Activated CD4-positive, CD25-positive, alpha-beta regulatory T cell (primary cell): ENCODE data around the gene PARVB.

Experiments used
- DNase-seq, 4 experiments: peaks; one replicate each; lab custom pipeline; 2025; lab: John Stamatoyannopoulos, UW

PARVB gene

DNA sequence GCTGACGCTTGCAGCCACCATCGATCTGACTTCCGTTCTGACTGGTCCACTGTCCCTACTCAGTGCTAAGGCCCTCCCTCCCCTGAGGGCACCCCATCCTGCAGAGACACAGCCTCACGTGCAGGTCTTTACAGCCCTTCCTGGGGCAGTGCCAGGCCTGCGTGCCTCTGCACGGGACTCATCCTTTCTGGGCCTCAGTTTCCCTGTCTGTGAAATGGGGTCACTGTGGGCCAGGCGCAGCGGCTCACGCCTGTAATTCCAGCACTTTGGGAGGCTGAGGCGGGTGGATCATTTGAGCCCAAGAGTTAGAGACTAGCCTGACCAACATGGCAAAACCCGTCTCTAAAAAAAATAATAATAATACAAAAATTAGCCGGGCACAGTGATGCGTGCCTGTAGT lies 138.9 kb downstream of the PARVB start:
- DNase-seq: no peak

GRCh38 chr22:44163536-44163935 lies 139.4 kb downstream of the PARVB start:
- DNase-seq: no peak

- DNase-seq: no peak
Observed at GRCh38 chr22:44164031-44164430, 139.9 kb downstream of the PARVB start.

DNA sequence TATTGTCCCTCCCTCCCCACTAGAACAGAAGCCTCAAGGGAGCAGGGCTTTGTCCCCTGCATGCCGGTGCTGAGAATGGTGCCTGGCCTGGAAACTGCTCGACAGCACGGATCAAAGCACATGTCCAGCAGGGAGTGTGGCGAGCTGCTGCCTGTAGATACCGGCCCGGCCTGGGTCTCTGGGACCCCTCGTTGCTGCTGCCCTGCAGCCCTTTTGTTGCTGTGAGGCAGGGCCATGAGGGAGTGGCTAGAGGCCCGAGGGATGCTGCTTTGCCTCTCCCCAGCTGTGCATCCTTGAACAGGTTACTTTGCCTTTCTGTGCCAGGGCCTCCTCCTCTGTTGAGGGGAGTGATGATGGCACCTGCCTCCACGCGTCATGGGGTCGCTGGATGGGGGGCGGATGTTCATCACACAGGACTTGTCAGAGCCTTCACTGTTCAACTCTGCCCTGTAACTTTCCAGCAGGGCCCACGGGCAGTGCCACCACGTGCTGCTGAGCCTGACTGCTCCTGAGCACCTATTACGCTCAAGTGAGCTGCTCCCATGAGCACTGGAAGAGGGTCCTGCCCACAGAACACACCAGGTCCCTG lies 141.3 kb downstream of the PARVB start:
- no peak for DNase-seq

DNA sequence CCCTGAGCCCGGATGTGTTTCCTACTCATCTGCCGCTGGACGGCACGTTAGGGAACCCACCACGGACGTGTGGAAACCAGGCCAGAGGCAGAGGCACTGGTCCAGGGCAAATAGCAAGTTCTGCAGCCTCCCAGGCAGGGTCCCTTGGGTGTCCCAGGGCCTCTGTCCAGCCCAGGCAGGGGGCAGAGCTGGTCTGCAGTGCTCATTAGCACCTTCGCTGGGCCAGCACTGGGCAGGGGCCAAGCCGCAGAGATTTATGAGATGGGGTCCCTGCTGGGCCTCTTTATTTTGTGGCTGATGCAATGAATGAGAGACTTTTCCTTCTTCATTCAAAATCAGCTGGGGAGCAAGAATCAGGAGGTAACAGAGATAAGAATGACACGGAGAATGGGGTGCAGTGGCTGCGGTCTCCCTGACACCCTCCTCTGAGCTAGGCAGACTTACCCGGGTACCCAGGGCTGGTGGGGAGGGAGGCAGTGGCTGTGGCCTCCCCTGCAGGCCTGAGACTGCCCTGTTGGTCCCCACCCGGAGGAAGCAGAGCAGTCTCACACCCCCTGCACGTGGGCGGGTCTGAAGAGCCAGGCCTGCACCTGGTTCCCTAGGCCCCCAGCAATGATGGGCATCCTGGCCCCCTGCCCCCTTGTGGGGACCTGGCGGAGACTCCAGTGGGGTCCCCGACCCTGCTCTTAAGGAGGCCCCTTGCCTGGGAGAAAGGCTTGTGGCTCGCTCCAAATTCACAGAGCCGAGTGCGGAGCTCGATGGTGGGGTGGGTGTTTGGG lies 142.6 kb downstream of the PARVB start:
- DNase-seq: no peak

- no peak for DNase-seq
Observed at GRCh38 chr22:44167501-44167900, 143.4 kb downstream of the PARVB start.

DNA sequence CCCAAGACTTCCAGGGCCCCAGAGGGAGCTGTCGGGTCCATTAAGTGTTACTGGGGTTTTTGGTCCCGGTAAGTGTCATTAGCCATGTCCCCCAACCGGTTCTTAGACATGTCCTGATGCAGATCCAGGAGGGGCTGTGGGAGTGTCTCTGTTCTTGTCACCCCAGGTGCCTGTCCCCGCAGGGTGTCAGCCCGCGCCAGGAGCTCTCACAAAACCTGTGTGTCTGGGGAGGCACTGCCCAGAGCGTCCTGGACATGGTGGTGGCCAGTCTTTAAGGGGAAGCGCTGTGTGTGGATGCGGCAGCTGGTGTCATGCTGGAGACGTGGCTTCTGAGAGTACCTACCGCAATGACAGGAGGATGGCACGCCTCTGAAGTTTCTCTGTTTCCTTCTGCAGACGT lies 144.1 kb downstream of the PARVB start:
- no peak for DNase-seq

DNA sequence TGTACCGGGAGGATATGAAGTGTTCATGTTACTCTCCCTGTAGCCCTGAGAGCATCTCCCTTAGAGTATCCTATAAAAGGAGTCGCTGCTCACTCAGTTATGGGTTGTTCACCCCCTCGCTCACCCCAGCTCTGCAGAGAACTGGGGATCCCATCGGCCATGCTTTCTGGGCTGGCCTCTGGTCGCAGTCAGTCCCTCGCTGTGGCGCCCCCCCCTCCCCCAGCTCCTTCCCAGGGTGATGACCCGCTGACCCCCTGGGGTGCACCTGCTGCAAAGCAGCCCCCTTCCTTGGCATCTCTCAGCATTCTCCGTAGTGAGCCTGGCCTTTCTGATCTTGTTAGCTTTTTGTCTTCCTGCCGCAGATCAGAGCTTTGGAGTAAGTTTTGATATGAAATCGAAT lies 146.4 kb downstream of the PARVB start:
- DNase-seq: no peak

DNA sequence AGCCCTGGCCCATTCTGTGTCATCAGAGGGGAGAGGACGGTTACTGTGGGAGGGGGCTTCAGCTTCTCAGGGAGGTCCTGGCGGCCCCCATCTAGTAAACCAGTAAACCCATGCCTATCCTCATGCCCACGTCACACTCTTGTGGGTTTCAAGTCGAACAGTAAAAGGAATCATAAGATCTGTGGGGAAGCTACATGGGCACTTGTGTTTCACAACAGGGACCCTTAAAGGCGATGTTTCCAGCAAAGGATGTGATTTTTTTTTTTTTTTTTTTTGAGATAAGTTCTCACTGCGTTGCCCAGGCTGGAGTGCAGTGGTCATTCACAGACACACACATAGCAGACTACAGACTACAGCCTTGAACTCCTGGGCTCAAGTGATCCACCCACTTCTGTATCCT lies 147.5 kb downstream of the PARVB start:
- no peak for DNase-seq

DNA sequence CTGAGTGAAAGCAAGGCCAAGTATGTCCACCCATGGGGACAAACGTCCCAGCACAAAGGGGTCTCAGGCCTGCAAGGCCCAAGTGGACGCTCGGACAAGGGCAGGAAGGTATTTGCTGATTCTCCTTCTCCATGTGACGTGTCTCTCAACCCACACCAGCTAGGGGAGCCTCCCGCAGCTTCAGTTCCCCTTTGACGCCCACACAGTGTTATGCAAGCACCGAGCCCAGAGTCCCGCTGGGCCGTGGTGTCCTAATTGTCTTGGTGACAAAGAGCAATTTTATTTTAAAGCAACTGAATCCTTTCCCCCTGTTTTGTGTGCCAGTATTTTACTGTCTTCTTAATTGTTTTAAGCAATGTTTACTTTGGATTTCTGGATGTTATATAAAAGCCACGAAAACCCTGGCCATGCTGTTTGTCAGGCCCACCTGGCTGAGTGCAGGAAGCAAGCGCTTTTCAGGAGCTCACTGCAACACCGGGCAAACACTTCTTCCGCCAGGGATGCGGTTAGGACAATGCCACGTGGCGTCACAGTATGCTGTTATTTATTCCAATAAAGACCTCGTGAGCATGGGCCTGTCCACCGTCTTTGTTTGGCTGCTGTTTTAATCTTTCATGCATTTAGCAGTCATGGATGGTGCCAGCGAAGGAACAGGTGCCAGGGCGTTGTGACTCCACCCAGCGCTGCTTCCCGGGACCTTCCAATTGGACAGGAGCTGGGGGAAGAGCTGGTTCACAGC lies 148.4 kb downstream of the PARVB start:
- DNase-seq: no peak

DNA sequence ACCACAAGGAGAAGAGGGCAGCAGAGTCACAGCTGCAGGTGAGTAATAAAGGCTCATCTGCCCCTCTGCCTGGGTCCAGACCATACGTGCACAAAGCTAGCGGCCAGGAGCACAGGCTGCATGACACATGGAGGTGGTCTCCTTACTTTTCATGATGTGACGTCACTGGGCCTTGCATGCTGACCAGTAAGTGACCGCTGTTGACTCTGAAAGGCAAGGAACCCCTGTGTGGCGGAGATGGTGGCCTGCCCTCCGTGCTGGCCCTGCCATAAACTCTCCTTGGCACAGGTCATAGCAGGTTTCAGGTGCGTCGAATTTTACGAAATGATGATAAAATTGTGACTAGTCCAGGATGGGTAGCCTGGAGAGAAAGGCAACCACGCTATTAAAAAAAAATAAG lies 149.1 kb downstream of the PARVB start:
- no peak for DNase-seq

DNA sequence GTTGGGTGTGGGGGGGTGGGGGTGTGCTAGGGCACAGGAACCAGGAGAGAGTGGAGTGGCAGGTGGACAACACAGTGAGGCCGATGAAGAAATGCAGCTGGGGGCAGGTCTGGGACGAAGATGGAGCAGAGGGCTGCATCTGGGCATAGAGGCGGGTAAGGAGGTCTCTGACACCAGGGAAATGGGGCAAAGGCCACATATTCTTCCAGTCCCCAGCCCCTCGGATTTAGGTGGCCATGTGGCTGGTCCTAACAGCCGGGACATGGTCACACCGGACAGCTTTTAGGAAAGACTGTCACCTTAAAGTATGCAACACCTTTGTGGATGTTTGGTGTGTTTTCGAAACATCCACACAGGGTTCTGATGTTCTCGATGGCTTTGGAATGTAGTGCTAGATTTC lies 151.6 kb downstream of the PARVB start:
- DNase-seq: no peak

DNA sequence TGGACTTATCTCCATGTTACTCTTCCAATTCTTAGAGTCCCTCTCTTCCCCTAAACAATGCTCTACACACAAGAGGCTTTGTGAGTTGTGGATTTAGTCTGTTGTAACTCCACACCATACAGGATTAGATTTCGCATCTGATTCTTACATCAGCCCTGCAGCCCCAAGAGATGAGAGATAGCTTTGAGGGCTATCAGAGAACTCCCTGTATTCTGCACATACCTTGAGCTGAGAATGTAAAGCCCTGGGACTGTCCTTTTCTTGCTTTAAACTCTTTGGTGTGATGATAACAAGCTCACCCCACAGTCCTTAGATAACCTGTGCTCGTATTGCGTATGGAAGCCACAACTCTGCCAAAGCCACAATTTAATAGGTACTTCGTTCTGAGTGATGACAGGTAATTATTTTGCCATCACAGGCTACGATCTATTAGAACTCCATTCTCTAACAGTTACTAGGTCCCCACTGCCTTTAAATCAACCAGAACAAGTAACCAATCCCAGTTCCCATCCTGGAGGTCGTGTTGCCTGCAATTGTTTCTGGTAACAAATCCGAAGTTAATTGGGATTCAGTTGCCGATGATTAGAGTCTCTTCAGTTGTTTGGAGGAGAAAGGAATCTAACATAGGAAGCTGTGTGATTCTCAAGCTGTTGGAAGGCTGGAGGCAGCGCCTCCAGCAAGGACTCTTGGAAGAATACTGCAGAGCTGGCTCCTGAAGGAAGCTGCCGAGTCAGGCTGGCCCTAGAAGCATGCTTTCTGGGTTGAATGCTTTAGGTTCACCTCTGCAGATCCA lies 155.3 kb downstream of the PARVB start:
- no peak for DNase-seq

DNA sequence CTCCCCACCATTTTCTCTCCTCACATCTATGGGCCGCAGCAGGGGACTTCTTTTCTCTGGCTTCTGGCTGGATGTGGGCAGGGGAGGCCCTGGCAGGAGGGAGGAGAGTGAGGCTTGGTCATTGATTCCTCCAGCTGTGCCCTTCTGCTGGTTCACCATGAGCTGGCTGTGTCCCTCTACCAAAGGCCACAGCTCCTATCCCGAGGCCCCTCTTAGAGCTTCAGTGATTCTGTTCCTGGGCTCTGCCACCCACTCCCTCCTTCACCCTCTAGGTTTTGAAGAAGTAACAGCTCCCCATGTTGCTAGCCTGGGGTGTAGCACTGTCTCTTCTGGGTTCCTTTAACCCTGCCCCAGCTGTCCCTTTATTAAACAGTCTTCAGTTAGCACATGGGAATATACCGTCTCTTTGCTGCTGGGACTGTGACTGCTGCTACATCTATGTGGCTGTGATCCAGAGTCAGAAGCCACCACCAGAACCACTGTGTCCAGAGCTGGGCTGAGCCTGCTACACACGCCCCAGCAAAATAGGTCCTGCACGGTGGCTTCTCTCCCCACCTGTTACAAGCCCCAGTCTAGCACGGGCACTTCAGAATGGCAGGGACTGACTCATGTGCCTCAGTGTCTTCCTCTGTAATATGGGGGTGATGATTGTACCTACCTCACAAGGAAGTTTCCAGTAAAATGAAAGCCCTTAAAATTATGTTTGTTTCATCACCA lies 156.0 kb downstream of the PARVB start:
- no peak for DNase-seq

- peak in 2 of 4 experiments; percentile 11 to 27 for DNase-seq
Observed at GRCh38 chr22:44180706-44181032, 156.6 kb downstream of the PARVB start, which contains the start of gene PARVG. TSS of gene PARVG (plus strand) at chr22:44180925. CDS start at chr22:44183330, 2,405 bp downstream.

DNA sequence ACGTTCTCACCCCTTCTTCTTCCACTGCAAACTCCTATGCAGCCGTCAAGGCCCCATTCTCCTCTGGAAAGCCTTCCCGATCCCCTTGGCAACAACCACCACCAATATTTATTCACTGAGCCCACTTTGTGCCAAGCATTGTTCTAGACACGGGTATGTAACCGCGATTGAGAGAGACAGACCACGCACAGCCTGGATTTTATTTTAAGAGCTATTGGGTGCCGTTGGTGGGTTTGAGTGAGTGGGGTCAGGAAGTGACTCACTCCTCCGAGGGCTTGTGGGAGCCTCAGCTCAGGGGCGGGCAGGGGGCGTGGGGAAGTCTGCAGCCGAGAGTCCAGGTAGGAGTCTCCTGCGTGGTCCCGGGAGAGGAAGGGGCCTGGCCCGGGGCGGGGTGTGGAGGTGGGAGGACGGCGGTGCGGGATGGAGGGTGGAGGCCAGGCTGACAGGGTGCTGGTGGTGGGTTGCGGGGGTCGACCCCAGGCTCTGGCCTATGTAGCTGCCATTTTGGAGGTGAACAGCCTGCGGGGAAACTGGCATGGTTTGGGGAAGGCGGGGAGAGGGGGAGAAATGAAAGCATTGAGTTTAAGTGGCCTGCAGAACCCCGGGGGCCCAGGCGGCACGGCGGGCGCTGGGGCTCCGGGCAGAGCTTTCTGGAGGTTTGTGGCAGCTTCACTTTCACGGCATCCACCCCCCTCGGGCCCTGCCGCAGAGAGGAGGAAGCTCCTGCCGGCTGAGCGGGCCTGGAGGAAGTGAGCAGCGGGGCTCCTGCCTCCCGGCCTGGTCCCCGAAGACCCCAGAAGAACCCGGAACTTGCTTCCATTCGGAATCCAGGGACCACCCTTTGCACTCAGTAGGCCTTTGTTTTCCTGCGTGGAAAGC lies 157.2 kb downstream of the PARVB start:
- peak; percentile 22 to 44 (median 26) for DNase-seq

- no peak for DNase-seq
Observed at GRCh38 chr22:44181912-44182587, 157.9 kb downstream of the PARVB start.

- peak in 1 of 4 experiments; percentile 9 for DNase-seq
Observed at GRCh38 chr22:44182588-44183286, 158.6 kb downstream of the PARVB start.

DNA sequence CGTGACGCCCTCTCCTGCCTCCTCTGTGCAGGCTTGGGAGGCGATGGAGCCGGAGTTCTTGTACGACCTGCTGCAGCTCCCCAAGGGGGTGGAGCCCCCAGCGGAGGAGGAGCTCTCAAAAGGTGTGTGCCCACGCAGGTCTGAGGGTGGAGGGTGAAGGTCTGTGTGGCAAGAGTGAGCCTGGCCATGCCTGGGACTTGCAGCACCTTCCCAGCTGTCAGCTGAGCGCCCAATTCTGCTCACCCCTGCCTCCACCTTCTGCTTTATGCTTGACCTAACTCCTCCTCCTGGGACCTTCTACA lies 159.1 kb downstream of the PARVB start:
- no peak for DNase-seq

DNA sequence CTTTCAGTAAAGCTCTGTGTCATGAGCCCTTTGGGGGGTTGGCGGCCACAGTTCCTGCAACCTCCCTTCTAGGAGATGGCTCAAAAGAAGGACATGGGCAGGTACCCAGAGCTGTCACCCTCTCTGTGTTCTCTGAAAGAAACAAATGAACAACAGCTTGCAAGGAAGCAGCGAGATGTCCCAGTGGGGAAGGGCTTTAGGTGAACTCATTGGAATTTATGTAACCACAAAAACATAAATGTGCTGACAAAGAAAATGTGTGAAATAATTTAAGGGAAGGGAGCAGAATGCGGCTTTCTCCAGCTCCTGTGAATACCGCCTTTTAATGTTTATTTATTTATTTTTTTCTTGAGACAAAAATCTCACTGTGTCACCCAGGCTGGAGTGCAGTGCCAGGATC lies 159.9 kb downstream of the PARVB start:
- no peak for DNase-seq
